ENCODE results near the gene SLC43A2. TPM values are rescaled to one million over a fixed set of nuclear protein-coding genes. Genes with fewer than 3 reads are reported as not detected.
"Not testable (repeated sequence)": the region's sequence is repeated elsewhere in the genome, so short reads cannot be mapped to it uniquely, and the experiment has no call there.

Gene SLC43A2
- total RNA-seq, 2 donors from 2014 or later, result 29.3 to 38.7 TPM

GRCh38 chr17:1658100-1658499, 29.5 kb upstream of the SLC43A2 start:
- Histone ChIP-seq H3K27ac (no peak overlapping the region), H3K9ac (ENCODE audit: low read depth in 2 of 2, low read length in 2 of 2) (no peak overlapping the region), H3K4me1 (no peaks in the 10 kb centered on the region), H3K9me3 (no peaks in the 10 kb centered on the region), H3K4me3 (no peak overlapping the region), H3K36me3 (peaks cover 61% of the 10 kb centered on the region), H3K27me3 (no peaks in the 10 kb centered on the region)
- TF ChIP-seq CTCF (IDR thresholded peaks at IDR 0.05), result no peak
- intact Hi-C loops (cut with DNase I), result loop anchor here (10.0 kb wide), 1 partner anchor 47 kb away; no protein-coding TSS in a partner anchor
- DNase-seq, result no peak

- no peak for DNase-seq
Measured at GRCh38 chr17:1653735-1654134, 25.1 kb upstream of the SLC43A2 start.

GRCh38 chr17:1652794-1653193, 24.2 kb upstream of the SLC43A2 start:
- DNase-seq, result not testable (repeated sequence)
- peaks cover 27% of the 10 kb centered on the region for H3K36me3 ChIP-seq

More at GRCh38 chr17:1653735-1654134, 25.1 kb upstream of the SLC43A2 start:
- intact Hi-C loops (cut with DNase I), result loop anchor here (5.0 to 10.0 kb wide), 2 partner anchors 51 to 174 kb away; partner anchors contain the start of gene SMYD4
- no peak for TF ChIP-seq CTCF (IDR thresholded peaks at IDR 0.05)
- no peaks in the 10 kb centered on the region for H3K9me3 ChIP-seq
- no peaks in the 10 kb centered on the region for H3K27me3 ChIP-seq
- H3K4me1 ChIP-seq, result peaks cover 14% of the 10 kb centered on the region
- H3K9ac ChIP-seq (ENCODE audit: low read depth in 2 of 2, low read length in 2 of 2), result no peak overlapping the region
- peaks cover 32% of the 10 kb centered on the region for H3K36me3 ChIP-seq
- H3K4me3 ChIP-seq, result no peak overlapping the region
- no peak overlapping the region for H3K27ac ChIP-seq

GRCh38 chr17:1651559-1651844, 22.9 kb upstream of the SLC43A2 start:
- no peak for TF ChIP-seq CTCF (IDR thresholded peaks at IDR 0.05)
- intact Hi-C loops (cut with DNase I), result loop anchor here (5.0 to 10.0 kb wide), 2 partner anchors 53 to 176 kb away; partner anchors contain the start of gene SMYD4
- peaks cover 21% of the 10 kb centered on the region for H3K4me1 ChIP-seq
- peak overlapping the region in 1 of 2 donors; percentile 74 for H3K9ac ChIP-seq (ENCODE audit: low read depth in 2 of 2, low read length in 2 of 2)
- no peaks in the 10 kb centered on the region for H3K27me3 ChIP-seq
- DNase-seq, result no peak
- no peak overlapping the region for H3K4me3 ChIP-seq
- H3K9me3 ChIP-seq, result no peaks in the 10 kb centered on the region
- H3K27ac ChIP-seq, result peak overlapping the region; percentile 100
- peaks cover 21% of the 10 kb centered on the region for H3K36me3 ChIP-seq

More at GRCh38 chr17:1652794-1653193, 24.2 kb upstream of the SLC43A2 start:
- intact Hi-C loops (cut with DNase I), result loop anchor here (5.0 to 10.0 kb wide), 2 partner anchors 52 to 175 kb away; partner anchors contain the start of gene SMYD4
- H3K9me3 ChIP-seq; H3K27ac ChIP-seq; H3K27me3 ChIP-seq; H3K9ac ChIP-seq (ENCODE audit: low read depth in 2 of 2, low read length in 2 of 2); H3K4me3 ChIP-seq: not testable (repeated sequence)
- H3K4me1 ChIP-seq, result peaks cover 20% of the 10 kb centered on the region

- intact Hi-C loops (cut with DNase I), result loop anchor here (5.0 to 10.0 kb wide), 2 partner anchors 54 to 176 kb away; partner anchors contain the start of gene SMYD4
- no peak for TF ChIP-seq CTCF (IDR thresholded peaks at IDR 0.05)
- no peak overlapping the region for H3K4me3 ChIP-seq
- H3K9ac ChIP-seq (ENCODE audit: low read depth in 2 of 2, low read length in 2 of 2), result peak overlapping the region in 1 of 2 donors; percentile 74
- peak overlapping the region; percentile 100 for H3K27ac ChIP-seq
- peak; percentile 68 for DNase-seq
- H3K4me1 ChIP-seq, result peaks cover 21% of the 10 kb centered on the region
- peaks cover 17% of the 10 kb centered on the region for H3K36me3 ChIP-seq
- no peaks in the 10 kb centered on the region for H3K9me3 ChIP-seq
- H3K27me3 ChIP-seq, result no peaks in the 10 kb centered on the region
Measured at GRCh38 chr17:1650731-1651558, 22.3 kb upstream of the SLC43A2 start.

Data from colonic mucosa (tissue), 4 donors.